ENCODE data around the gene CRISPLD2. TPM values are rescaled to one million over a fixed set of nuclear protein-coding genes. Genes with fewer than 3 reads are reported as not detected.

CRISPLD2 gene
- polyA plus RNA-seq, 3 donors = 6.7 to 9.2 (median 7.8) TPM

DNA sequence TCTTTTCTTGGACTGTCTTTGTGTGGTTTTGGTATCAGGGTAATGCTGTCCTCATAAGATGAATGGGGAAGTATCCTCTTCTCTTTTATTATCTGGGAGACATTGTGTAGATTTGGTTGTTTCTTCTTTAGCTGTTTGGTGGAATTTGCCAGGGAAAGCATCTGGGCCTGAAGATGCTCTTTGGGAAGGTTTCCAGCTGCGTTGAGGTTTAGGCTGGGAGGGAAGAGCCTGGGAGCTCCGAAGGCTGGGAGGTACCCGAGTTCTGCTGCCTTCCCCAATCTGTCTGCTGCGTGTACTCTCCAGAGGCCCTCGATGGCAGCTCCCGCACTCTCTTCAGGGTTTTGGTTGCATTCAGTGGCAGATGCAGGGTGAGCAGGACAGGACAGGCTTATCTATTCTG lies 25.6 kb upstream of the CRISPLD2 start:
- no peak for DNase-seq (ENCODE audit: extremely low read depth in 1 of 11, low read depth in 9 of 11, low spot score in 4 of 11)

- DNase-seq (ENCODE audit: extremely low read depth in 1 of 11, low read depth in 9 of 11, low spot score in 4 of 11) = no peak
Observed at GRCh38 chr16:84794626-84795025, 25.2 kb upstream of the CRISPLD2 start.

GRCh38 chr16:84795329-84796053 lies 24.3 kb upstream of the CRISPLD2 start:
- peak in 8 of 11 donors; percentile 22 to 66 (median 36) for DNase-seq (ENCODE audit: extremely low read depth in 1 of 11, low read depth in 9 of 11, low spot score in 4 of 11)

GRCh38 chr16:84800158-84800978 lies 19.4 kb upstream of the CRISPLD2 start:
- no peak for DNase-seq (ENCODE audit: extremely low read depth in 1 of 11, low read depth in 9 of 11, low spot score in 4 of 11)

- no peak for DNase-seq (ENCODE audit: extremely low read depth in 1 of 11, low read depth in 9 of 11, low spot score in 4 of 11)
Observed at GRCh38 chr16:84803146-84803545, 16.6 kb upstream of the CRISPLD2 start.

GRCh38 chr16:84804326-84804725 lies 15.5 kb upstream of the CRISPLD2 start:
- DNase-seq (ENCODE audit: extremely low read depth in 1 of 11, low read depth in 9 of 11, low spot score in 4 of 11) = no peak

DNA sequence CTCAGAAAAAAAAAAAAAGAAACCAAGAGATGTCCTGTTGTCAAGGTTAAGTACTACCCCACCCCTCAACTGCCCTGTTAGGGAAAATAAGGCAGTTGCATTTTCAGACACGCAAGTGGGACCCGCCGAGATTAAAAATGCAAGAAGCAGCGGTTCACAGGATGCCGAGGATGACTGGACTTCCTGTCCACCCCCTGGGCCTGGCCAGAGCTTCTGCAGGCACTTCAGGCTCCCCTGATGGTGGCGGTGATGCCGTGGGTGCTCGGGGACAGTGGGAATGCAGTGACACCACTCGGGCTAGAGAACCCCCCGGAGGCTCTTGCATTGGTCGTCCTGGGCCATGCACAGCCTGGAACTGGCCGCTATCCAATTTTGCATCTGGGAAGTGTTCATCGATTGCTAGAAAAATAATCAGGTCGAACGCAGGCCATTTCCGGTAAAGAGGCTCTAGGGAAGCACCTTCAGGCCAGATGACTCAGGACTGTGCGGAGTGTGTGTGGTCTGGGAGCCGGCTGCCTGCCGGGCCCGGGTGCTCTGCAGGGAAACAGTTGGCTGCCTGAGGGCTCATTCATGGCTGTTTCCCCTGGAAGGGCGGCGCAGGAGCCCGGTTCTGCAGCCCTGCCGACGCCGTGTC lies 13.4 kb upstream of the CRISPLD2 start:
- DNase-seq (ENCODE audit: extremely low read depth in 1 of 11, low read depth in 9 of 11, low spot score in 4 of 11) = no peak

- DNase-seq (ENCODE audit: extremely low read depth in 1 of 11, low read depth in 9 of 11, low spot score in 4 of 11) = no peak
Observed at GRCh38 chr16:84806890-84807258, 12.9 kb upstream of the CRISPLD2 start.

DNA sequence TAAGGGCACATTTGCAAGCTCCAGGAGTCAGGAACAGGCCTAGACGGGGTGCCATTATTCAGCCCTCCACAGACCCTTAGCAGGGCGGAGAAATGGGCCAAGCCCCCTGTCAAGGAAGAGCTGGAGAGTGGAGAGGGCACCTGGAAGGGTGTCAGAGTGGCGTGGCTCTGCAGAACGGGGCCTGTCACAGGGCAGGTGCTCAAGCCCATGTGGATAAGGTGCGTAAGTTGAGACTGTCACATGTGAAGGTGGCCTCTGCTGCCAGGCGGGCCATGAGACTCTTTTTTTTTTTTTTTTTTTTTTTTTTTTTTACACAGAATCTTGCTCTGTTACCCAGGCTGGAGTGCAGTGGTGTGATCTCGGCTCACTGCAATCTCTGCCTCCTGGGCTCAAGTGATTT lies 12.0 kb upstream of the CRISPLD2 start:
- DNase-seq (ENCODE audit: extremely low read depth in 1 of 11, low read depth in 9 of 11, low spot score in 4 of 11) = no peak

DNA sequence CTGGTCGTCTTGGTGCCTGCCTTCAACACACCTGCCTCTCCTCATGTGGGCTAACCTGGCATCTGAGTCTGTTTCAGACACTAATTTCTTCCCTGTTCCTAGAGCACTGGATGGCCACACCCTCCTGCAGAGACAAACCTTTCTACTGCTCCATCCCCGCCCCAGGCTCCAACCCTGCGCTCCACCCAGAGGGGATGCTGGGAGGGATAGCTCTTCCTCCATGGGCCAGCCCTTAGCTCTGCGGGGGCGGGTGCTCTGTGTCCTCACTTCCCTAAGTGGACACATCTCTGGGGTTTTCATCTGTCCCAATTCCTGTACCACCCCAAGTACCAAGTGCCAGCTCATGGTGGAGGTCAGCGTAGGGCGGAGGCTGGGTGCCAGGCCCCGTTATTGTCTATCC lies 11.0 kb upstream of the CRISPLD2 start:
- DNase-seq (ENCODE audit: extremely low read depth in 1 of 11, low read depth in 9 of 11, low spot score in 4 of 11) = no peak

DNA sequence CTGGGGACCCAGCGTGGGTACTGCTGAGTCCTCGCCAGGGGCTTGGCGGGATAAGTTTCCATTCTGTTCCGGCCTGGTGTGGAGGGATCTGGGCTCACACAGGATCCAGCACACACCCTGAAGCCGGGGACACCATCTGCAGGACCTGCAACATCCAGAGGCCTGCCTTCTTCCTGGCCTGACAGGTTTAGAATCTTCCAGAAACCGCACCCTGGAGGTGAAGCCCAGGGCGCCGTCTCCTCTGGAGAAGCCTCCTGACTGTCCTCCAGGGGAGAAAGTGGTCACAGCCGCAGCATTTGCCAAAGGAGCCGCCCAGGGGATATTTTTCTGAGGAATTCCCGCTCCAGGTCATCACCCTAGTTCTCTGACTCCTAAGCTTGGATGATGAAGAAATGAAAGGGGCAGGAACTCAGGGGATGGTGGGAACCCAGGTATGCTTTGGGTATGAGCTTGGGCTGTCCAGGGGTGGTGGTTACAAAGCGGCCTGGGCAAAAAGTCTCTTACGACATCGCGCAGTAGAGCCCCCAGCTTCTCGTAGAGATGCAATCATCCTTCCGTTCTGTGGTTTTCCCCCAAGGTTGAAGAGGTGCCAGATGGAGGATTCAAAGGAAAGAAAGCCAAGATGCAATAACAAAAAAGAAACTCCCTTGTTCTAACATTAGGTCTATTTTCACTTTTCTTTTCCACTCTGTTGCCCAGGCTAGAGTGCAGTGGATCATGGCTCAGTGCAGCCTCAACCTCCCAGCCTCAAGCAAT lies 9.1 kb upstream of the CRISPLD2 start:
- no peak for DNase-seq (ENCODE audit: extremely low read depth in 1 of 11, low read depth in 9 of 11, low spot score in 4 of 11)

DNA sequence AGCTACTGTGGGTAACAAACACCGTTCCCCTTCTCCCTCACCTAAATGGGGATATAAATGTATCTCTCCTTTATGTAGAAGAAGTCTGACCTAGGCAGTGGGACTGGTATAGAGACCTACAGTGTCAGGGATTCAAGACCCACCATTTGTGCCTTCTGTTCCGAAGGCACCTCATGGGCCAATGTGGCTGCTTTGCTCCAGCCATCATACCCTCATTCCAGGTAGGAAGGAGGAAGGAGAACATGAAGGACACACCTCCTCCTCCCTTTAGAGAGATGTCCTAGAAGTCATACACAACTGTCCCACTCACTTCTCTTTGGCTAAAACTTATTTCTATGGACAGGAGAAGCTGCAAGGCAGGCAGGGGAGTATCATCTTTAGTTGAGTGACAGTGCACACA lies 8.3 kb upstream of the CRISPLD2 start:
- no peak for DNase-seq (ENCODE audit: extremely low read depth in 1 of 11, low read depth in 9 of 11, low spot score in 4 of 11)

DNA sequence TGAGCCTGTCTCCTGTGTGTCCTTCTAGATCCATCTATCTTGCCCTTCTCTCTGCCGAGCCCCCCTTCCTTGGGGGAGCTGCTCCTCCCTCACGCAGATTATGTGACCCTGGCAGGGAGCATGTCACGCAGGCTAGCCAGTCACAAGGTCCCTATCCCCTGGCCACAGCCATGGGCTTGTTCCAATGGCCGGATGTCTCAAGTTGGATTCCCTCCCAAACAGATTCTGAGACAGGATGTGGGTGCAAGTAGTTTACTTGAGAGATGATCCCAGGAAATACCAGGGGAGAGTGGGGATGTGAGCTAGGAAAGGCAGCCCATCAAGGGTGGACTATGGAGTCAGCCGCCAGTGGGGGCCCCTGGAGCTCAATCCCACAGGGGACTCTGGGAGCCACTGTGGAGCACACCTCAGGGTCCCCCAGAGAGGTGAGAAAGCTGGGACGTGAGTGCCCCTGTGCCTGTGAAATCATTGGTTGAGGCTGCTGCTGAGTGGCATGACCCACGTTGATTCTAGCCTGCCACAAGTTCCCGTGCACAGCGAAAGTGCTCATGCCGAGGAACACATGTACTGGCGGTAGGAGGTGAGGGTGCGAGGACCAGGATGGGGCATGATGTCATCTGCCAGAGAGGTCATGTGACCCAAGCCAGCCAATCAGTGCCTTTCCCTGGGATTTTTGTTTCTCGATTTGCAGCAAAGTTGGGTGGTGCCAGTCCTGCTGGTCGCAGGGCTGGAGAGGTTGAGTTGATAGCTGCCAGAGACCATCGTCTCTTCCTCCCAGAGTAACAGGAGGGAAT lies 6.4 kb upstream of the CRISPLD2 start:
- no peak for DNase-seq (ENCODE audit: extremely low read depth in 1 of 11, low read depth in 9 of 11, low spot score in 4 of 11)

DNA sequence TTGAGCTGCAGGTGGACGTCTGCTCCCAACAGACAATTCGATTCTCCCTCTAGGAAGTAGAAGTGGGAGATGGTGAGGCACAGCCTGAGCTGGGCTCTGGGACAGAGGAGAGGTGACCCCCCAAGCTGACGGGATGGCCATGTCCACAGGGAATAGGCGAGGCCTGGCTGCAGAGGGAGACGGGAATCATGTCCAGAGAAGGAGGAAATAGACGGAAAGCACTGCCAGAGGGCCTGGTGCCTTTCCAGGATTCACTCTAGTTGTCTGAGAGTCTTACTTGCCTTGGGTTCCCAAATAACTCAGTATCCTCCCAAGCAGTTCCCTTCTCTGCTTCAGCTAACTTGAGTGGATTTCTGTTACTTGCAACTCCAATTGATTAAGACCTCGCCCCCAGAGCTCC lies 4.3 kb upstream of the CRISPLD2 start:
- DNase-seq (ENCODE audit: extremely low read depth in 1 of 11, low read depth in 9 of 11, low spot score in 4 of 11) = no peak

DNA sequence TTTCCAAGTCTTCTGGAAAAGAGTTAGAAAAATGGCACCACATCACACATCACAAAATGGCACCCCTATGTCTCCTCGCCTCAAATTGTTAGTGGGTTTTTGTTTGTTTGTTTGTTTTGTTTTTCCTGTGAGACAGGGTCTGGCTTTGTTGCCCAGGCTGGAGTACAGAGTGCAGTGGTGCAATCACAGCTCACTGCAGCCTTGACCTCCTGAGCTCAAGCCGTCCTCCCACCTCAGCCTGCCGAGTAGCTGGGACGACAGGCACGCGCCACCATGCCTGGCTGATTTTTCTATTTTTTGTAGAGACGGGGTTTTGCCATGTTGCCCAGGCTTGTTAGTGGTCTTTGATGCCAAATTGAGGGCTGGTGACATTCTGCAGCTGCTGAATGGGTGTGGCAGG lies 3.8 kb upstream of the CRISPLD2 start:
- no peak for DNase-seq (ENCODE audit: extremely low read depth in 1 of 11, low read depth in 9 of 11, low spot score in 4 of 11)

- DNase-seq (ENCODE audit: extremely low read depth in 1 of 11, low read depth in 9 of 11, low spot score in 4 of 11) = no peak
Observed at GRCh38 chr16:84816485-84816884, 3.3 kb upstream of the CRISPLD2 start.

- DNase-seq (ENCODE audit: extremely low read depth in 1 of 11, low read depth in 9 of 11, low spot score in 4 of 11) = no peak
Observed at GRCh38 chr16:84817206-84817605, 2.6 kb upstream of the CRISPLD2 start.

GRCh38 chr16:84817613-84818012 lies 2.2 kb upstream of the CRISPLD2 start:
- no peak for DNase-seq (ENCODE audit: extremely low read depth in 1 of 11, low read depth in 9 of 11, low spot score in 4 of 11)

- no peak for DNase-seq (ENCODE audit: extremely low read depth in 1 of 11, low read depth in 9 of 11, low spot score in 4 of 11)
Observed at GRCh38 chr16:84818133-84818532, 1.7 kb upstream of the CRISPLD2 start.

Data from renal cortex interstitium (tissue), 11 donors.